Measurements from ENCODE around the gene DAZAP1.

- TF ChIP-seq CTCF (IDR thresholded peaks at IDR 0.05) (no peak), ZFX (IDR thresholded peaks at IDR 0.05; ENCODE audit: borderline replicate concordance) (no peak)
Measured at GRCh38 chr19:1362387-1363257, 44.8 kb upstream of the DAZAP1 start.

Data from 22Rv1 (cell line).